H9 (cell line): ENCODE results near the gene DACH1. TPM values are rescaled to one million over a fixed set of nuclear protein-coding genes. Genes with fewer than 3 reads are reported as not detected.

Experiments
- DNase-seq: peaks from one replicate; pipeline ENCODE4 v3.0.0-alpha.2; 2017
- H2AFZ ChIP-seq: one replicate; pipeline ENCODE4 v1.6.1; 2013; ENCODE audit warnings: mild to moderate bottlenecking, low read length, control low read depth, moderate library complexity
- H2AK5ac ChIP-seq: 2 replicates; pipeline ENCODE4 v1.6.1; 2013; ENCODE audit warnings: low read length, control low read depth, mixed read lengths; ENCODE audit not compliant: insufficient read length
- H2BK120ac ChIP-seq: one replicate; pipeline ENCODE4 v1.6.1; 2013; ENCODE audit warnings: low read depth, mild to moderate bottlenecking, low read length, control low read depth, inconsistent platforms; ENCODE audit not compliant: poor library complexity, severe bottlenecking
- H2BK12ac ChIP-seq: 2 replicates; pipeline ENCODE4 v1.6.1; 2013; ENCODE audit warnings: low read length, control low read depth, mixed read lengths, low read depth; ENCODE audit not compliant: insufficient read length
- H2BK15ac ChIP-seq: 2 replicates; pipeline ENCODE4 v1.6.1; 2013; ENCODE audit warnings: low read depth, low read length, control low read depth
- H2BK20ac ChIP-seq: one replicate; pipeline ENCODE4 v1.6.1; 2013; ENCODE audit warnings: low read depth, mild to moderate bottlenecking, low read length, control low read depth, inconsistent platforms; ENCODE audit not compliant: poor library complexity, severe bottlenecking
- H2BK5ac ChIP-seq: 2 replicates; pipeline ENCODE4 v1.6.1; 2013; ENCODE audit warnings: low read length, control low read depth, mixed read lengths; ENCODE audit not compliant: insufficient read length
- H3K14ac ChIP-seq: 2 replicates; pipeline ENCODE4 v1.6.1; 2013; ENCODE audit warnings: low read length, control low read depth; ENCODE audit not compliant: insufficient read depth
- H3K18ac ChIP-seq: 2 replicates; pipeline ENCODE4 v1.6.1; 2013; ENCODE audit warnings: low read depth, mild to moderate bottlenecking, mixed read lengths, low read length, control low read depth; ENCODE audit not compliant: insufficient read length
- H3K23ac ChIP-seq: 2 replicates; pipeline ENCODE4 v1.6.1; 2013; ENCODE audit warnings: low read length, control low read depth, mixed read lengths, low read depth; ENCODE audit not compliant: insufficient read length
- H3K23me2 ChIP-seq: 2 replicates; pipeline ENCODE4 v1.6.1; 2013; ENCODE audit warnings: low read depth, mild to moderate bottlenecking, mixed read lengths, low read length, control low read depth; ENCODE audit not compliant: insufficient read length, poor library complexity, severe bottlenecking
- H3K27ac ChIP-seq: 2 replicates; pipeline ENCODE4 v1.5.1; 2013; ENCODE audit warnings: low read length, control low read depth, mixed read lengths, low read depth; ENCODE audit not compliant: insufficient read length
- H3K27me3 ChIP-seq: 2 replicates; pipeline ENCODE4 v1.6.1; 2013; ENCODE audit warnings: low read length, control low read depth, inconsistent platforms; ENCODE audit not compliant: insufficient read depth
- H3K4ac ChIP-seq: 2 replicates; pipeline ENCODE4 v1.6.1; 2013; ENCODE audit warnings: low read depth, mild to moderate bottlenecking, control low read depth, inconsistent platforms, low read length, moderate library complexity
- H3K4me1 ChIP-seq: 2 replicates; pipeline ENCODE4 v1.6.1; 2013; ENCODE audit warnings: low read length, control low read depth, inconsistent platforms; ENCODE audit not compliant: insufficient read depth
- H3K4me2 ChIP-seq: 2 replicates; pipeline ENCODE4 v1.6.1; 2013; ENCODE audit warnings: low read length, control low read depth, mixed read lengths; ENCODE audit not compliant: insufficient read length, insufficient read depth
- H3K56ac ChIP-seq: 2 replicates; pipeline ENCODE4 v1.6.1; 2013; ENCODE audit warnings: low read depth, mild to moderate bottlenecking, mixed read lengths, low read length, control low read depth; ENCODE audit not compliant: insufficient read length
- H3K79me1 ChIP-seq: 2 replicates; pipeline ENCODE4 v1.6.1; 2013; ENCODE audit warnings: low read depth, mild to moderate bottlenecking, moderate library complexity, low read length, control low read depth, inconsistent platforms; ENCODE audit not compliant: insufficient read depth, poor library complexity, severe bottlenecking
- H3K79me2 ChIP-seq: 2 replicates; pipeline ENCODE4 v1.6.1; 2013; ENCODE audit warnings: low read length, control low read depth, inconsistent platforms; ENCODE audit not compliant: insufficient read depth
- H3K9ac ChIP-seq: 2 replicates; pipeline ENCODE4 v1.6.1; 2013; ENCODE audit warnings: low read length, control low read depth, mixed read lengths; ENCODE audit not compliant: insufficient read length; ENCODE audit errors: extremely low read depth
- H3K9me3 ChIP-seq: one replicate; pipeline ENCODE4 v1.6.1; 2013; ENCODE audit warnings: low read depth, low read length, inconsistent platforms; ENCODE audit not compliant: control insufficient read depth
- H3T11ph ChIP-seq: one replicate; pipeline ENCODE4 v1.6.1; 2013; ENCODE audit warnings: mild to moderate bottlenecking, low read length, control low read depth, inconsistent platforms
- H4K20me1 ChIP-seq: one replicate; pipeline ENCODE4 v1.6.1; 2013; ENCODE audit not compliant: control insufficient read depth, insufficient read length, insufficient read depth
- H4K5ac ChIP-seq: 2 replicates; pipeline ENCODE4 v1.6.1; 2013; ENCODE audit warnings: low read depth, mild to moderate bottlenecking, mixed read lengths, low read length, control low read depth; ENCODE audit not compliant: insufficient read length
- H4K8ac ChIP-seq: replicated peaks from 2 replicates; pipeline ENCODE4 v1.6.1; 2013; ENCODE audit warnings: low read length, control low read depth, mixed read lengths, low read depth; ENCODE audit not compliant: insufficient read length
- H4K91ac ChIP-seq: 2 replicates; pipeline ENCODE4 v1.6.1; 2013; ENCODE audit warnings: low read depth, mild to moderate bottlenecking, moderate library complexity, mixed read lengths, low read length, control low read depth; ENCODE audit not compliant: insufficient read length
- H3K27ac Mint-ChIP-seq, 3 experiments: 2 replicates in 2 of 3; 3 replicates in 1 of 3; pipeline ENCODE4 v1.8.0; 2020 to 2021; ENCODE audit warnings: mixed read lengths in 3 of 3, mild to moderate bottlenecking in 1 of 3, moderate library complexity in 1 of 3
- H3K27me3 Mint-ChIP-seq: 2 replicates; pipeline ENCODE4 v1.8.0; 2021; ENCODE audit warnings: low read depth, mild to moderate bottlenecking, moderate library complexity, mixed read lengths
- H3K36me3 Mint-ChIP-seq, 3 experiments: 2 replicates in 2 of 3; 3 replicates in 1 of 3; pipeline ENCODE4 v1.8.0; 2020 to 2021; ENCODE audit warnings: low read depth in 3 of 3, mixed read lengths in 3 of 3; ENCODE audit not compliant: insufficient read depth in 1 of 3
- H3K4me1 Mint-ChIP-seq, 2 experiments: 2 replicates each; pipeline ENCODE4 v1.8.0; 2020; ENCODE audit warnings: mixed read lengths in 2 of 2
- H3K4me3 Mint-ChIP-seq, 2 experiments: 2 replicates in 1 of 2; 3 replicates in 1 of 2; pipeline ENCODE4 v1.8.0; 2020 to 2021; ENCODE audit warnings: mild to moderate bottlenecking in 2 of 2, mixed read lengths in 2 of 2, moderate library complexity in 1 of 2
- H3K9me3 Mint-ChIP-seq, 2 experiments: 2 replicates in 1 of 2; 3 replicates in 1 of 2; pipeline ENCODE4 v1.8.0; 2020; ENCODE audit warnings: mild to moderate bottlenecking in 2 of 2, mixed read lengths in 2 of 2, moderate library complexity in 1 of 2
- CTCF ChIP-seq: fragments of 200-600 bp; sonication (generic); conservative IDR thresholded peaks from 3 replicates; pipeline ENCODE4 v1.8.0; 2021; ENCODE audit warnings: antibody characterized with exemption, mild to moderate bottlenecking
- WGBS: extraction: QIAGEN DNeasy Blood & Tissue Kit; methylation state at CpG from one replicate; pipeline ENCODE4 v1.1.7; 2013; ENCODE audit warnings: missing lambda C conversion rate, low lambda C conversion rate, mixed read lengths; ENCODE audit not compliant: insufficient read length; ENCODE audit errors: extremely low coverage; 5-methylcytosine and 5-hydroxymethylcytosine counted together
- total RNA-seq: library from RNA; stranded (reverse); gene quantifications from 2 replicates; pipeline ENCODE4 v1.2.1, GENCODE V29; 2021

DACH1 gene
- total RNA-seq, 1 experiment from 2014 or later: not detected

GRCh38 chr13:71817335-71817734 lies 49.7 kb downstream of the DACH1 start:
- no peaks in the 10 kb centered on the region for H3K79me2 ChIP-seq
- no peak overlapping the region for H4K5ac ChIP-seq
- no peak overlapping the region for H2AK5ac ChIP-seq
- DNase-seq: no peak
- no peak overlapping the region for H3K14ac ChIP-seq
- no peaks in the 10 kb centered on the region for H3K27me3 ChIP-seq
- no peak overlapping the region for H4K91ac ChIP-seq
- TF ChIP-seq CTCF: no peak
- no peak overlapping the region for H3K4ac ChIP-seq
- no peaks in the 10 kb centered on the region for H3K9me3 ChIP-seq
- H3K36me3 Mint-ChIP-seq: no peaks in the 10 kb centered on the region
- H2BK20ac ChIP-seq: no peak overlapping the region
- H2BK120ac ChIP-seq: no peak overlapping the region
- H3K27ac Mint-ChIP-seq: no peak overlapping the region
- H2AFZ ChIP-seq: no peak overlapping the region
- no peak overlapping the region for H3K56ac ChIP-seq
- H2BK12ac ChIP-seq: no peak overlapping the region
- no peak overlapping the region for H3K4me2 ChIP-seq
- H3K23ac ChIP-seq: no peak overlapping the region
- H3K4me1 ChIP-seq: no peaks in the 10 kb centered on the region
- H4K8ac ChIP-seq: no peak overlapping the region
- no peak overlapping the region for H3T11ph ChIP-seq
- no peak overlapping the region for H2BK15ac ChIP-seq
- WGBS: no CpG with 5 or more reads among the region's 1 CpG
- H3K79me1 ChIP-seq: no peaks in the 10 kb centered on the region
- no peaks in the 10 kb centered on the region; a peak in 1 of 5 replicates for H3K9me3 Mint-ChIP-seq
- H3K27ac ChIP-seq: no peak overlapping the region
- no peak overlapping the region for H3K4me3 Mint-ChIP-seq
- H3K23me2 ChIP-seq: no peaks in the 10 kb centered on the region
- H3K4me1 Mint-ChIP-seq: no peaks in the 10 kb centered on the region
- no peak overlapping the region for H3K9ac ChIP-seq
- H4K20me1 ChIP-seq: no peaks in the 10 kb centered on the region
- no peak overlapping the region for H2BK5ac ChIP-seq
- H3K27me3 Mint-ChIP-seq: no peaks in the 10 kb centered on the region
- H3K18ac ChIP-seq: no peak overlapping the region
